Keratinocyte (primary cell): ENCODE results near the gene MYL6. TPM values are rescaled to one million over a fixed set of nuclear protein-coding genes. Genes with fewer than 3 reads are reported as not detected.

Experiments
- DNase-seq: peaks from one replicate; pipeline ENCODE4 v3.0.0-alpha.2; 2011; ENCODE audit warnings: low read depth, missing footprints, low spot score
- FAIRE-seq: peaks from 2 replicates; lab custom pipeline; 2011; peaks lifted over from hg19 to GRCh38; lab: Jason Lieb, UNC
- H2AFZ ChIP-seq: 2 replicates; pipeline ENCODE4 v1.6.0; 2012; ENCODE audit warnings: low read length, control low read depth, inconsistent platforms; ENCODE audit not compliant: control insufficient read depth
- H3K27ac ChIP-seq: 2 replicates; pipeline ENCODE4 v1.5.1; 2011; ENCODE audit warnings: low read length; ENCODE audit not compliant: control insufficient read depth, insufficient read depth
- H3K27me3 ChIP-seq: 3 replicates; pipeline ENCODE4 v1.6.0; 2011; ENCODE audit warnings: low read length; ENCODE audit not compliant: control insufficient read depth, insufficient read depth; ENCODE audit errors: extremely low read depth
- H3K36me3 ChIP-seq, 2 experiments: 2 replicates in 1 of 2; 3 replicates in 1 of 2; pipeline ENCODE4 v1.5.1; 2011; ENCODE audit warnings: low read length in 2 of 2, mild to moderate bottlenecking in 1 of 2; ENCODE audit not compliant: control insufficient read depth in 2 of 2, insufficient read depth in 2 of 2; ENCODE audit errors: extremely low read depth in 1 of 2
- H3K4me1 ChIP-seq: 3 replicates; pipeline ENCODE4 v1.5.1; 2011; ENCODE audit warnings: low read length; ENCODE audit not compliant: control insufficient read depth, insufficient read depth; ENCODE audit errors: extremely low read depth
- H3K4me2 ChIP-seq: 3 replicates; pipeline ENCODE4 v1.6.0; 2011; ENCODE audit warnings: low read depth, low read length; ENCODE audit not compliant: control insufficient read depth, insufficient read depth; ENCODE audit errors: extremely low read depth
- H3K4me3 ChIP-seq, 3 experiments: fragments of 200-600 bp in 1 of 3; sonication (generic) in 1 of 3; 2 replicates in 2 of 3; 3 replicates in 1 of 3; pipeline ENCODE4 v1.5.1; 2011 to 2016; ENCODE audit warnings: low read length in 3 of 3, mild to moderate bottlenecking in 3 of 3, control low read depth in 2 of 3, inconsistent platforms in 1 of 3, low read depth in 1 of 3, mixed read lengths in 1 of 3, mixed run types in 1 of 3, moderate library complexity in 1 of 3; ENCODE audit not compliant: control insufficient read depth in 2 of 3, insufficient read depth in 2 of 3; ENCODE audit errors: extremely low read depth in 1 of 3
- H3K79me2 ChIP-seq: 2 replicates; pipeline ENCODE4 v1.6.0; 2012; ENCODE audit warnings: low read length; ENCODE audit not compliant: control insufficient read depth, insufficient read depth
- H3K9ac ChIP-seq: 3 replicates; pipeline ENCODE4 v1.6.0; 2011; ENCODE audit warnings: low read length; ENCODE audit not compliant: control insufficient read depth, insufficient read depth; ENCODE audit errors: extremely low read depth
- H3K9me1 ChIP-seq: 3 replicates; pipeline ENCODE4 v1.6.0; 2011; ENCODE audit warnings: low read length; ENCODE audit not compliant: control insufficient read depth, insufficient read depth; ENCODE audit errors: extremely low read depth
- H3K9me3 ChIP-seq: 2 replicates; pipeline ENCODE4 v1.5.1; 2012; ENCODE audit warnings: low read depth, low read length; ENCODE audit not compliant: control insufficient read depth
- H4K20me1 ChIP-seq: 3 replicates; pipeline ENCODE4 v1.6.0; 2011; ENCODE audit warnings: low read length; ENCODE audit not compliant: control insufficient read depth, insufficient read depth; ENCODE audit errors: extremely low read depth
- EZH2 ChIP-seq: IDR thresholded peaks from one replicate; pipeline ENCODE4 v1.6.1; 2012; ENCODE audit warnings: inconsistent platforms, mild to moderate bottlenecking, low read length, moderate library complexity
- dilution Hi-C: fragments of 300-500 bp; cut with MboI; formaldehyde crosslinking; loops from one replicate; pipeline ENCODE4 v1.7.0; 2020; ENCODE audit warnings: low sequenced_read_pairs; ENCODE audit not compliant: extremely low pct_ligation_motif_present
- polyA plus RNA-seq, 5 experiments: library from polyadenylated mRNA; depleted of rRNA in 3 of 5; stranded (reverse) in 3 of 5; stranded (forward) in 1 of 5; unstranded in 1 of 5; fragments of >200 nt; gene quantifications; 1 replicate in 1 of 5; 2 replicates in 3 of 5; 3 replicates in 1 of 5; pipeline versions ENCODE4 v1.2.1 to v1.2.3, GENCODE V29; 2011 to 2012; ENCODE audit warnings: missing spikeins in 2 of 5, low read depth in 1 of 5, low replicate concordance in 1 of 5
- TF ChIP-seq, protein P1 (sequence below), 3 experiments: IDR thresholded peaks in 1 of 3; conservative IDR thresholded peaks in 1 of 3; optimal IDR thresholded peaks in 1 of 3; 2 replicates in 2 of 3; 3 replicates in 1 of 3; pipeline versions ENCODE3 to v1.5.1; 2011; ENCODE audit warnings: low read length in 3 of 3, mild to moderate bottlenecking in 3 of 3, moderate library complexity in 2 of 3, control low read depth in 1 of 3, inconsistent platforms in 1 of 3; ENCODE audit not compliant: insufficient read depth in 2 of 3; ENCODE audit errors: extremely low read depth in 1 of 3

MYL6 gene
- polyA plus RNA-seq, 1 donor (not counting 4 experiments of a cell fraction or from before 2014, with no cell fraction given): 4,542 TPM

- peaks cover 9 to 35% of the 10 kb centered on the region in 2 experiments for H3K36me3 ChIP-seq
- TF ChIP-seq, protein P1, sequence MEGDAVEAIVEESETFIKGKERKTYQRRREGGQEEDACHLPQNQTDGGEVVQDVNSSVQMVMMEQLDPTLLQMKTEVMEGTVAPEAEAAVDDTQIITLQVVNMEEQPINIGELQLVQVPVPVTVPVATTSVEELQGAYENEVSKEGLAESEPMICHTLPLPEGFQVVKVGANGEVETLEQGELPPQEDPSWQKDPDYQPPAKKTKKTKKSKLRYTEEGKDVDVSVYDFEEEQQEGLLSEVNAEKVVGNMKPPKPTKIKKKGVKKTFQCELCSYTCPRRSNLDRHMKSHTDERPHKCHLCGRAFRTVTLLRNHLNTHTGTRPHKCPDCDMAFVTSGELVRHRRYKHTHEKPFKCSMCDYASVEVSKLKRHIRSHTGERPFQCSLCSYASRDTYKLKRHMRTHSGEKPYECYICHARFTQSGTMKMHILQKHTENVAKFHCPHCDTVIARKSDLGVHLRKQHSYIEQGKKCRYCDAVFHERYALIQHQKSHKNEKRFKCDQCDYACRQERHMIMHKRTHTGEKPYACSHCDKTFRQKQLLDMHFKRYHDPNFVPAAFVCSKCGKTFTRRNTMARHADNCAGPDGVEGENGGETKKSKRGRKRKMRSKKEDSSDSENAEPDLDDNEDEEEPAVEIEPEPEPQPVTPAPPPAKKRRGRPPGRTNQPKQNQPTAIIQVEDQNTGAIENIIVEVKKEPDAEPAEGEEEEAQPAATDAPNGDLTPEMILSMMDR (optimal IDR thresholded peaks at IDR 0.05 in 1 of 3, IDR thresholded peaks at IDR 0.05 in 1 of 3, conservative IDR thresholded peaks at IDR 0.05 in 1 of 3; ENCODE audit: extremely low read depth in 1 of 3, insufficient read depth in 2 of 3, low read length in 3 of 3): peak; percentile 35 to 73 (median 55)
- no peak for TF ChIP-seq EZH2
- H3K4me1 ChIP-seq: peaks cover 26% of the 10 kb centered on the region
- peak within 1 kb of the TSS; percentile 69 to 99 (median 92) for H3K4me3 ChIP-seq
- H3K79me2 ChIP-seq: peaks cover 11% of the 10 kb centered on the region
- dilution Hi-C loops: no loop called here
- H3K9ac ChIP-seq: peak within 1 kb of the TSS; percentile 99
- no peaks in the 10 kb centered on the region for H3K27me3 ChIP-seq
- DNase-seq: peak; percentile 98
- peak; percentile 82 for FAIRE-seq
- H2AFZ ChIP-seq: peak within 1 kb of the TSS; percentile 18
- no peaks in the 10 kb centered on the region for H3K9me1 ChIP-seq
- peak within 1 kb of the TSS; percentile 93 for H3K4me2 ChIP-seq
- H4K20me1 ChIP-seq: no peaks in the 10 kb centered on the region
- no peaks in the 10 kb centered on the region for H3K9me3 ChIP-seq
- peak within 1 kb of the TSS; percentile 99 for H3K27ac ChIP-seq
Observed at GRCh38 chr12:56117778-56118687, 40.1 kb upstream of the MYL6 start, which contains the start of gene ZC3H10. TSS of gene ZC3H10 (plus strand) at chr12:56118266. CDS start at chr12:56120563, 2,297 bp downstream.

- peak overlapping the region; percentile 69 to 72 (median 71) for H3K4me3 ChIP-seq
- dilution Hi-C loops: no loop called here
Observed at GRCh38 chr12:56118688-56119357, 39.3 kb upstream of the MYL6 start.

More at GRCh38 chr12:56118688-56119357, 39.3 kb upstream of the MYL6 start:
- peak overlapping the region; percentile 18 for H2AFZ ChIP-seq
- H4K20me1 ChIP-seq: no peaks in the 10 kb centered on the region
- H3K4me1 ChIP-seq: peaks cover 26% of the 10 kb centered on the region
- peak overlapping the region; percentile 77 for H3K9ac ChIP-seq
- H3K27ac ChIP-seq: peak overlapping the region; percentile 66
- peaks cover 4 to 28% of the 10 kb centered on the region in 2 experiments for H3K36me3 ChIP-seq
- peak overlapping the region; percentile 93 for H3K4me2 ChIP-seq
- TF ChIP-seq, protein P1 (optimal IDR thresholded peaks at IDR 0.05 in 1 of 3, IDR thresholded peaks at IDR 0.05 in 1 of 3, conservative IDR thresholded peaks at IDR 0.05 in 1 of 3; ENCODE audit: extremely low read depth in 1 of 3, insufficient read depth in 2 of 3, low read length in 3 of 3): no peak
- TF ChIP-seq EZH2: no peak
- no peak for FAIRE-seq
- peaks cover 11% of the 10 kb centered on the region for H3K79me2 ChIP-seq
- no peaks in the 10 kb centered on the region for H3K27me3 ChIP-seq
- DNase-seq: no peak
- H3K9me3 ChIP-seq: no peaks in the 10 kb centered on the region
- no peaks in the 10 kb centered on the region for H3K9me1 ChIP-seq
